ENCODE results near the gene SPATA33.
A peak's percentile ranks its signal among the peaks of the same experiment; 100 is the strongest.

The SPATA33 gene

DNA sequence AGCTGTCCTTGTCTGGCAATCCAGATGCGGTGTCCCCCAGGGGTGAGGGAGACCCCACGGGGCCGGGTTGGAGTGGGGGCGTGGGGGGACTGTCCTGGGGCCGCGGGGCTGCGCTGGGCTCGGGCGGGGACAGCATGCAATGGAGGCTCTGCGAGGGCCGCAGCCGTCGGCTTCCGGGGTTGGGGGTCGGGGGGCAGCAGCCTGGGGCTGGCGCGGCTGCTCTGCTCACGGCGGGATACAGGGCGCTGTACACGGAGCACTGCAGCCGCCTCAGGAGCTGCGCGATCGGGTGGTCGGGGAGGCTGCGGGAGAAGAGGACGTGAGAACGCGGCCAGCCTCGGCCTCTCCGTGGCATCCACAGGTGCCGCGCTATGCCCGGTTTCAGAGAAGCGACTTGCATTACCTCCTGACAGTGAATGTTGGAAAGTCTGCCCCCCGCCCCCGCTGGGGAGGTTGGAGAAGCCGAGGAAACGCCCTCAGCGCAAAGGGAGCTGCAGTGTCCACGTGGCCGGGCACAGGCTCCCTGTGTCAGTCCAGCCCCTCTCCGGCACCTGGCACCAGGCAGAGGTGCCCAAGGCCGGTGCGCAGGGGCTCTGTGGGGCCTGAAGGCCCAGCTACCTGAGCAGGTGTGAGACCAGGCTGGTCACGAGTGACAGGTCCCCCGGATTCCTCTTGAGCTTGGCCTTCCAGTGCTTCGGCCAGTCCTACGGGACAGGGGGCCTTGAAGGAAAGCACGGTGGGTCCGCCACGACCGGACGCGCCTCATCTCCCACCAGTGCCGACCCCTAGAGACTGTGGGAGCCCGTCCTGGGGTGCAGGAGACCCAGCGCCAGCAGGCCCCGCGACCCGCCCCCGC lies 53.3 kb downstream of the SPATA33 start:
- DNase-seq (ENCODE audit: low spot score), result no peak
- TF ChIP-seq CTCF (IDR thresholded peaks at IDR 0.05), result no peak
- H3K4me3 ChIP-seq, result no peak overlapping the region
- no peak overlapping the region for H3K27ac ChIP-seq

- Histone ChIP-seq H3K4me3 (peak overlapping the region; percentile 48), H3K27ac (no peak overlapping the region)
- TF ChIP-seq CTCF (IDR thresholded peaks at IDR 0.05), result no peak
- no peak for DNase-seq (ENCODE audit: low spot score)
These were observed 54.1 kb downstream of the SPATA33 start for GRCh38 chr16:89711601-89712273.

DNA sequence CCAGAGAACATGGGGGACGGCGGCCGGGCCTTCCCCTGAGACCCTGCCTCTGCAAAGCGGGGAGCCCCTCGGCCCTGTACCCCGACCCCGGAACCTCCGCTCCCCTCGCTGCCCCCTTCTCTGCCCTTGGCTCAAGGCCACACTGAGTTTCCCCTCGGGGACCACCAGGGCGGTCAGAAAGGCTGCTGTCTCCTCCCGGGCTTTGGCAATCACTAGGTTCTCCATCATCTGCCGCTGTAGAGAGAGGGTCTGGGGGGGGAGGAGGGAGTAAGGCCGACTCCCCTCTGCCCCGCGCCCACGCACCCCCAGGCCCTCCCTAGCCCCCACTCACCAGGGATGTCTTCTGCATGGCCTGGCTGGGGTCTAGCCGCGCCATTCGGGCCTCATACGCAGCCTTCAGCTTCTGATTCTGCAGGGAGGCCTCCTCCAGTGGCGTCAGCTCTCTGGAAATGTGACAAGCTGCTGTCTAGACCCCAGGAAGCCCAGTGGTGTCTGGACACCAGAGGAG lies 54.7 kb downstream of the SPATA33 start:
- TF ChIP-seq CTCF (IDR thresholded peaks at IDR 0.05), result no peak
- H3K27ac ChIP-seq, result no peak overlapping the region
- peak overlapping the region; percentile 48 for H3K4me3 ChIP-seq
- DNase-seq (ENCODE audit: low spot score), result no peak

DNA sequence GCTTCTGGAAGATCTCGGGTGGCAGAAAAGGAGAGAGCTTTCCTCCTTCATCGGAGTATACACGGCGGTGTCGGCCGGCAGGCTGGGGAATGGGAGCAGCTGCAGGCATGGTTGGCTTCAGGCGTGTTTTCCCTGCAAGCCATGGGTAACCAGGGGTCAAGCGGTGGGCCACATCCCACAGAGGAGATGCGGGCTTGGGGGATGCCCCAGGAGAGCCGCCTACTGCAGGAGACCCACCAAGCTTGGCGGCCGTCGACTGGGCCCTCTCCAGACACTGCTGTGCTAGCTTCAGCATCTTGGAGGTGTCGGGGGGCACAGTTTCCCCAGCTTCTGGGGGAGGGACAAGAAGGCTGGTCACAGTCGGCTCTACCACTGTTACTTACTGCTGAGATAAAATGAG lies 58.9 kb downstream of the SPATA33 start:
- DNase-seq (ENCODE audit: low spot score), result no peak
- Histone ChIP-seq H3K4me3 (no peak overlapping the region), H3K27ac (no peak overlapping the region)
- no peak for TF ChIP-seq CTCF (IDR thresholded peaks at IDR 0.05)

- no peak overlapping the region for H3K4me3 ChIP-seq
- H3K27ac ChIP-seq, result no peak overlapping the region
- DNase-seq (ENCODE audit: low spot score), result no peak
- TF ChIP-seq CTCF (IDR thresholded peaks at IDR 0.05), result no peak
These were observed 59.5 kb downstream of the SPATA33 start for GRCh38 chr16:89716916-89717687.

DNA sequence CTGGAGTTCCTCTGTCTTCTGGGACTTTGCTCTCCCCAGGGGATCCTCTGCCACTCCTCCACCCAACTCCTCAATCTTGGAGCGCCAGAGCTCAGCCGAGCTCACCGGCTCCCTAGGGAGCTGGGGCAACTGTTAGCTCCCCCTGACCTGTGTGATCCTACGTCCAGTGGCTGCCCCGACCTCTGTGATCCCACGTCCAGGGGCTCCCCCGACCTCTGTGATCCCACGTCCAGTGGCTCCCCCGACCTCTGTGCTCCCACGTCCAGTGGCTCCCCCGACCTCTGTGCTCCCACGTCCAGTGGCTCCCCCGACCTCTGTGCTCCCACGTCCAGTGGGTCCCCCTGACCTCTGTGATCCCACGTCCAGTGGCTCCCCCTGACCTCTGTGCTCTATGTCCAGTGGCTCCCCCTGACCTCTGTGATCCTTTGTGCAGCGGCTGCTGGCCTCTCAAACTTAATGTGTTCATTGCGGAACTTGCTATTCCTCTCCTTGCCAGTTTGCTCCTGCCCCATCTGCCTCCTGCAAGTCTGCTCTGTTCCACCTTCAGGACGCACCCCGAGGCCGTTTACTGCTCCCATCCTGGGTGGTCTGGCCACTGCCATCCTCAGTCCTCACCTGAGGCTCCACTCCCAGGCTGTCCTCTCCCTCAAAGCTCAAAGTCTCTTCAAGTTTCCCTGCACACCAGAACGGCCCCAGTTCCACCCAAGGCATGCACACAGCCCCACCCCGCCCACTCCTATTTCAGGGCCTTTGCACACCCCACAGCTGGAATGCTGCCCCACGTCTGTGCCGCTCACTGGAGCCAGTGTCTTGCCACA lies 60.3 kb downstream of the SPATA33 start:
- TF ChIP-seq CTCF (IDR thresholded peaks at IDR 0.05), result no peak
- no peak overlapping the region for H3K4me3 ChIP-seq
- no peak overlapping the region for H3K27ac ChIP-seq
- DNase-seq (ENCODE audit: low spot score), result no peak
